GM21390 (cell line): ENCODE measurements around the gene YTHDF1.
"Not testable (repeated sequence)": the region's sequence is repeated elsewhere in the genome, so short reads cannot be mapped to it uniquely, and the experiment has no call there.

Experiments
- ATAC-seq: cut with Tn5 transposase; IDR thresholded peaks from one replicate; pipeline ENCODE4 v1.9.1; 2021; ENCODE audit not compliant: unreplicated experiment

Gene YTHDF1

DNA sequence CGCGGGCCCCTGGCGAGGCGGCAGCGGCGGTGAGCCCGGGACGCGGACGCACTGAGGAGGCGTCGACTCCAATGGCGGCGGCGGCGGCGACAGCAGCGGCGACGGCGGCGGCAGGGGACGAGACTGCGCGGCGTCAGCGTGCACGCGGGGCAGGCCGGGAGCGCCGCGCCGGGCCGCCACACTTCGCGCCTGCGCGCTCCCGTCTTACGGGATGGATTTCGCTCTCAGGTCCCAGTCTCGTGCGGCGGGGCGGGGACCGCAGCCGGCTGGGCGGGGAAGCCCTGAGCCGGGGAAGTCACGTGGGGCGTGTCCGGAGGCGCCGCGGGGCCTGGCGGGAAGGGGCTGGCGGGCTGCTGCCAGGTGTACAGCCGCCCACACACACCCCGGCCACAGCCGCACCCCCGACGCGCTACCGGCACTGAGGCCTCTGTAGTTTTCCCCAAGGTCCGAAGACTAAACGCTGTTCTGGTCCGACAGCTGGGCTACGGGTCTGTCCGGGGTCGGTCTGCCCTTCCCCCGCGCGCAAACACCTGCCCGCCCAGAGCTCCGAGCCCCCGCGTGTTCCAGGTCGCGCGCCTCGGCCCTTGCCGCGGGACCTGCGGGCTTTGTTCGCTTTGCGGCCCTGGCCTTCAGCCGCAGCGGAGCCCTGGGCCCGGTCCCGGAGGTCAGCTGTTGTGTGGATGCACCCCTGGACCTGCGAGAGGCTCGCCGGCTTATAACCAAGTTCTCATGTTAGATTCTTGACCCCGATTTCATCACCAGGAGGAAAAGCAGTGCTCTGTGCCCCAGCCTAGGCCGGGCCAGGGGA is at the start of gene YTHDF1:
TSS of gene YTHDF1 (minus strand) at position 91 of the 808 bp plus-strand sequence. CDS start 239 bp downstream, outside the sequence.
- ATAC-seq: peak; percentile 77

DNA sequence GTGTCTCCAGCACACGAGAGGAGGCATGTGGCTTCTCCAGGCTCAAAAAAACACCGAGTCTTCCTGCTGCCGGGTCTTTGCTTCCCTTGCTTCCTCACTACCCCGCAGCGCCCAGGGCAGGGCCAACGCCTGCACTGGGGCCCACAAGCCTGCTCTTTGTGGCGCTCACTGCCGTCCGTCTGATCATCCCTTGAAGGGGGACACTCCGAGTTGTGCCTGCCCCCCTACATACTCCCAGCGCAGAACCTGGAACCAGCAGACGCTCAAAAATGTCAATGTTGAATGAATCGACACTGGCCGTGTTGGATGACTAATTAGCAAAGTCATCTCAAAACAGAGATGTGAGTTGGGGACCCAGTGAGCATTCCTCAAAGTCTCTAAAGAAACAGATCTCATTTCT is 48.6 kb upstream of the YTHDF1 start:
- ATAC-seq: no peak

DNA sequence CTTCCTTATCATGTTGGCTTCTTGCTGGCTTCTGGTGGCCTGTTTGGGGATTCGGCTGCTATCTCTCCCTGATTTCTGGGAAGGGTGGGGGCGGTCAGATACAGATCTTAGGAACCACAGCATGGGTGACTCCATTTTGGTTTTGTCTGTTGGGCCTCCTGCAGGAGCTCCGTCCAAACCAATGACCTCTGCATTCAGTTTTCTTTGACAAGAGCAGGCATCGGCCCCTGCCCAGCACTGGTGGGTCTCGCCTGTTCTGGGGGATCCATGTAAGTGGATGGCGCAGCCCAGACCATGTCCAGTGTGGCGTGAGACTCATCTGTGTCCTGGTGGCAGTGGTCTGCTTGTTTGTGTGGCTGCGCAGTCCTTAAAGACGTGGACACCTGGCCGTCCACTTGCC is 48.1 kb upstream of the YTHDF1 start:
- no peak for ATAC-seq

DNA sequence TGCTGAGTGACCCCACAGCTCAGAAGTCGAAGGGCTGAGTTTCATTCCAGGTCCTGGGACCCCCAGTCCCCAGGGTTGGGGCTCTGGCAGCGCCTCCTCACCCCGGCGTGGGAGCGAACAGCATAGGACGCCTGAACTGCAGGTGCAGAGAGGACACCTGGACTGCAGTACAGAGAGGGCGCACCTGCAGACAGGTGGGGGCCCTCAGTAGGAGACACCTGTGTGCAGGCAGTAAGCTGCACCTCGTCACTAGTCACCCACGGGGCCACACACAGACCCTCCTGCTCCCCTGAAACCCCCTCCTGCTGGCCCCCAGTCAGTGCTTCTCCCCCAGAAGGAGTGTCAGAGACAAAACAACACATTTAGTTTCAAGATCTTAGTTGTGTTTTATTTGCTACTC is 46.9 kb upstream of the YTHDF1 start:
- ATAC-seq: no peak

DNA sequence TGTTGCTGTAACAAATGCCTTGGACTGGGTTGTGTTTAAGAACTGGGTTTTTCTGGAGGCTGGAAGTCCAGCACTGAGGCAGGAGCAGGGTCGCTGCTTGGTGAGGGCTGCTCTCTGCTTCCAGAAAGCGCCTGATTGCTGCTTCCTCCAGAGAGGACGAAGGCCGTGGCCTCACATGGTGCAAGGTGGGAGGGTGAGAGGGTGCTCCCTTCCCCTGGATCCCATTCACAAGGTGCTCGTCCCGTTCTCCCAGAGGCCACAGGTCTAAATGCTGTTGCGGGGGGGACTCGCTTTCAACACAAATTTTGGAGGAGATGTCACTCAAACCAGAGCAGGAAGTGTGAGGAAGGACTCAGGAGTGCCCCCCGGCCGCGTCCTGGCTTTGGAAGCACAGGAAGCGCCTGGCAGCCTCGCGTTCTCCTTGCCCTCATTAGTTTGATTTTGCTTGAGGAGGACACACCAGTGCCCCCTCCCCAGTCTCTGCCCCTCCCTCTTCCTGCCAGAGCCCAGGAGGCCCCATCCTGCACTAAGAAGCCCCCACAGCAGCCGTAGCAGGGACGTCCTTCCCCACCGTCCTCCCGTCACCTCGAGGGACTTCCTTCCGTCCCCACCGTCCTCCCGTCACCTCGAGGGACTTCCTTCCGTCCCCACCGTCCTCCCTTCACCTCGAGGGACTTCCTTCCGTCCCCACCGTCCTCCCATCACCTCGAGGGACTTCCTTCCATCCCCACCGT is 46.0 kb upstream of the YTHDF1 start:
- ATAC-seq: no peak

DNA sequence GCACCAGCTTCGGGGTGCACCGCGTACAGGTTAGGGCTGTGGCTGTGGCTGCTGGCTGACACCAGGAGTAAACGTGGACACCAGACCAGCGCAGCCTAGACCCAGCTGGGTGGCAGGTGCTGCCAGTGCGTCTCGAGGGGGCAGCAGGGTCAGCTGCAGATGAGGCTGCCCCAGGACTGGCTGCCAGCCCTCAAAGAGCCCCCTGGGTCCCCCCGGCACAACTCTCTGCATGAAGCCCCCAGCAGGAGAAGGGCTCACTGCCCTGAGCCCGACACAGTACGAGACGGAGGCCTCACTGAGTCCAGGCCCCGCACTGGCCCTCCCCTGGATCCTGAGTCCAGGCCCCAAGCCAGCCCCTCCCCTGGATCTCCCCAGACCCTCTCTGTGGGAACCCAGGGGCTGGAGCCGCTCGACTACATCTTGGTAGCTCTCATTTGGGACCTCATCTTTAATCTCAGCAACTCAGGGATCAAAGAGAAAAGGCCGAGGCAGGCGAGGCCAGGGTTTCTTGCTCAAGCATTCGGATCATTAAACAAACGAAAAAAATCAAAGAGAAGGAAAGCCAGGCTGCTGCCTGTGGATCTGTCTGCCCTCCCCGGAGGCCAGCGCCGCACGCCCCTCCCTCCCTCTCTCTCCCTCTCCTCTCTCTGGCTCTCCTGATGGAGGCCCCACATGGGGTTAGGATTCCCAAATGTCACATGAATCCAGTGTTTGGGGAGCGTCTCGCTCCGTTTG is 45.3 kb upstream of the YTHDF1 start:
- no peak for ATAC-seq

DNA sequence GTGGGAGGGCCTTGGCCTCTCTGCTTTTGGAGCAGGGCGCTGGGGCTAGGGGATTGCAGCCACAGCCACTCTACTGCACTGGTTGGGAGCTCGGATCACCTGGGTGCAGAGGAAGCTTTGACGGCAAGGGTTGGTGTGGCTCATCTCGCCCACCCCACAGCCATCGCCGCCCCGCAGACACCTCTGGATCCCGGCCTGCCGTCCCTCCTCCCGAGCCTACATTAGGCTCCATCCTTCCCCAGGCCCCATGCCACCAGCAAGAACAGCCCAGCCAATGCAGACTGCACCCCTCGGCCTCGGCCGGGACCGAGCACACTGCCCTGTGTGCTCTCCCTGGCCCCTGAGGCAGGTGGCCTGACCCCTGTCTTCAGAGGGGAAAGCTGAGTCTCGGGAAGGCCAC is 44.6 kb upstream of the YTHDF1 start:
- no peak for ATAC-seq

DNA sequence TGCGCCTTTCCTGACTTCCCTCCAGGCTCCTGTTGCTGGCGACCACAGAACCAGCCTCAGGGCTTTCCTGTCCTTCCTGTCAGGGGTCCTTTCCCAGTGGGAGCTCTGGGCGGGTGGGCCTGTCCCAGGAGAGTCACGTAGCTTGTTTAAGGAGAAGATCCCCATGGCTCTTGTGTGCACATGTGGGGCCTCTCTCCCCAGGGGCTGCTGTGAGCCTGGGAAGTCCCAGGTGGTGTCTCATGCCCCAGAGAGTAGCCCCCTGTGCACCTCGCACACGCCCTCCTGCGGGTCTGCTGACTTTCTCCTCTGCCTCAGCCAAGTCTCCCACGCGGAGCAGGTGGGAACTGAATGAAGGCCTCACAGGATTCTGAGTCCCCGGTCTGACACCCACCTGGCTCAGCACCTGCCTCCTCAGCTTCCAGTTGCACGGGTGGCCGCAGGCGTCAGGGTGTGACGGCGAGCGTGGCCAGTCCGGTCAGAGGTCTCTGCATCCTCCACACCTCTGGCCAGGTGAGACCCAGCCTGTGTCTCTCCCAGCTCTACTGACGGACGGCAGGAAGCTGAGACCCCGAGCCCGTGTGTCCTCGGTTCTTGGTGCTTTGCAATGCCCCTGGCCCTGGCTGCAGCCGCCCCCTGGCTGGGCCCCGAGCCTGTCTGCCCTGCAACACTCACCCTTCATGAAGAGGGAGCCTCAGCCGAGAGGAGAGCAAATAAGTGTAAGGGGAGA is 44.0 kb upstream of the YTHDF1 start:
- ATAC-seq: no peak

DNA sequence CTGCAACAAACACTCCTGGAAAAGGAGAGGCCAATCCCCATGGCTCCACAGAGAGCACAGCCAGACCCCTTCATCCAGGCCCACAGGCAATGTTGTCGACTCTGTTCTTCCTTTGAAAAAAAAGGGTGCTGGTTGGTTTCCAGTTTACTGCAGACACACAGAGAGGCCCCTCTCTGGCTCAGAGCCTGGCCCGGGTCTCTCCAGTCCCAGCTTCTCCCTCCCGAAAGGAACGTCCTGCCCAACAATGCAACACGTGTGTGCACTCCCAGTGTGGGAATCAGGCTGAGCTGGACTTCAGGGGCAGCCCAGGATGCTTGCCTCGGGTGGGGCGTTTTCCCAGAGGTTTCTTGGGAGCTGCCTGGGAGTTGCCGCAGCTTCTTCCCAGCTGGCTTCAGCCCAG is 42.9 kb upstream of the YTHDF1 start:
- no peak for ATAC-seq

DNA sequence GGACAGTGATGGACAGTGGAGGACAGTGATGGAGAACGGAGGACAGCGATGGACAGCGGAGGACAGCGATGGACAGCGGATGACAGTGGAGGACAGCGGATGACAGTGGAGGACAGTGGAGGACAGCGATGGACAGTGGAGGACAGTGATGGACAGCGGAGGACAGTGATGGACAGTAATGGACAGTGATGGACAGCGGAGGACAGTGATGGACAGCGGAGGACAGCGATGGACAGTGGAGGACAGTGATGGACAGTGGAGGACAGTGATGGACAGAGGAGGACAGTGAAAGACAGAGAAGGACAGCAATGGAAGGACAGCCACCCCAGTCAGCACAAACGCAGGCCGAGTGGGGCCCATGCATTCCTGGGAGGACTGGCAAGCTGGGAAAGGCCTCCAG is 41.7 kb upstream of the YTHDF1 start:
- no peak for ATAC-seq

DNA sequence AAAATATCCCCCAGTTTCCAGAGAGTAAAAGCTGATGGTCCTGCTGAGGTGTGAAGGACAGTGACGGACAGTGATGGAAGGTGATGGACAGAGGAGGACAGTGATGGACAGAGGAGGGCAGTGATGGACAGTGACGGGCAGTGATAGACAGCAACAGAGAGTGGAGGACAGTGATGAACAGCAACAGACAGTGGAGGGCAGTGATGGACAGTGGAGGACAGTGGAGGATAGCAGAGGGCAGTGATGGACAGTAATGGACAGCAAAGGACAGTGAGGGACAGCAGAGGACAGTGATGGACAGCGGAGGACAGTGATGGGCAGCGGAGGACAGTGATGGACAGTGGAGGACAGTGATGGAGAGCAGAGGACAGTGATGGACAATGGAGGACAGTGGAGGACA is 41.0 kb upstream of the YTHDF1 start:
- no peak for ATAC-seq

DNA sequence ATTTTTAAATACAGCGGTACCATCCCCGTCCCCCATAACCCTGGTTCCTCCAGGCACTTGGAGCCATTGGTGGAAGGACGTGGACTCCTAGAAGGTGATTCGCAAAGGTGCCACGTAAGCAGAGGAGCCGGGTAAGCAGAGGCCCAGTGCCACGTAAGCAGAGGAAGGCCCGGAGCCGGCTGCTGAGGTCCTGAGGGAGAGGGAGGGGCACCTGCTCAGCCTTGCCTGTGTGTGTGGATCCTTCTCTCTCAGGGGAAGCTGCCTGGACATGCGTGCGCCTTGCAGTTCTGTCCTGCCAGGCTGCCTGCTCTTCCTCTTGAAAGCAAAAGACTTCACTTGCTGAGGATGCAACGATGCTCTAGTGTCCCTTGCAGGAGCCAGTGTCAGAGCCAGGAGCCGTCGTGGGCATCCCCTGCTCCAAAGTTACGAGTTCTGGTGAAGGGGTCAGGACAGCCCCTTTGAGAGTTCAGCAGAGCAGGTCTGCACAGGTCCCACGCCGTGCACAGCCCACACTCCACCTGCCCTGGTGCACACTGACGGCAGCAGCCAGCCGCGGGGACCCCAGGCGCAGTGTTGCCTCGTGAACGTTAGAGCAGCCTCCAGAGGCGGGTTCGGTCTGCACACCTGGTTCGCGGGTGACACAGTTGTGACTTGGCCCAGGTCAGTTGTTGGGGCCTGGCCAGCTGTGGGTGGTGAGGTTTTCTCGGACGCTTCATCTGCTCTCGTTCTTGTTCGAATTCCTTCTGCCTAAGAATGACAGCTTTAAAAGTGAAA is 40.2 kb upstream of the YTHDF1 start:
- no peak for ATAC-seq

DNA sequence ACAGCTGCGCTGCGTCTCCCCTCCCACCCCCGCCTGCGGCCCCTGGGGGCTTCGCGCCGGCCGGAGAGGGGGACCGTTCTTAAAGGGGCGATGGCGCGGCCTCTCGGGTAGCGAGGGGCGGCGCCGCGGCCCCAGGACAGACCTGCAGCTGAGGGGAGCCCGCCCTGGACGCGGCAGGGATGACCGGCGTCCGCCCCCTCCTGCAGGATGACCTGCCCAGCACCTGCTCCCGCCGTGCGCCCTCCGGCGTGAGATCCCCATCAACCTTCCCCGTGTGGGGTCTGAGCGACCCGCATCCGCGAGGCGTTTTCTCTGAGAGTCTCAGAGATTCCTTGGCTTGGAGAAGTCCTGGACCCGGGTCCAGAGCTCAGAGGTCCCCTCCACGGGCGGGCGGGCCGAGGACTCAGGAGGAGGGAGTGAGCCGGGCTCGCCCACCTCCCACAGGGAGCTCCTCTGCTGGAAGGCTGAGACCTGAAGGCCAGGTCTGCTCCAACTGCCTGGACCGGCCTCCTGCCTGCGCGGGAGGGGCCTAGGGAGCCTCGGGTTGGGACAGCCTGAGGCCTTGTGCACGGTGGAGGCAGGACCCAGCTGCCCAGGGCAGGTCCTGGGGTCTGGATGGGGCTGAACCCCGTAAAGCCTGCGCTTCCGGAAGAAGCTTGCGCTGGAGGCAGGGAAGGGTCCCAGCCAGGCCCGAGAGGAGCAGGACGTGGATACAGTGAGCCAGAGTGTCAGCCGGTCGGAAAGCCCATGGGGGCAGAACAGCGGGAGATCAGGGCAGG is 38.9 kb upstream of the YTHDF1 start:
- ATAC-seq: no peak

DNA sequence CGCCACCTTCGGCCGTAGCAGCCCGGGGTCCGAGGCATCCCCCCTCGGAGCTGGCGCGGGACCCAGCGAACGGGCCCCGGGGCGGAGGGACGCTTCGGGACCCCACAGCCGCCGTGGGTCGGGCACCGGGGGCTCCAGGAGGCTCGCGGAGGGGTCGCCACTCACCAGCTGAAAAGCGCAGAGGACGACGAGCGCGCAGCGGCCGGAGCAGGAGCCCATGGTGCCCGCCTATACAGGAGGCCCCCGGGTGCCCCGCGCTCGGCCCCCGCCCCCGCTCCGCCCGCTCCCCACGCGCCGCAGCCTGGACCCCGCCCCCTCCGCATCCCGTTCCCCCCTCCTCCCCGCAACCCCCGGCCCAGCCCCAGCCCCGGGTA is 38.3 kb upstream of the YTHDF1 start, which contains the start of gene NKAIN4:
TSS of gene NKAIN4 (minus strand) at position 232 of the 374 bp plus-strand sequence. CDS start at position 219, 13 bp downstream.
- no peak for ATAC-seq

DNA sequence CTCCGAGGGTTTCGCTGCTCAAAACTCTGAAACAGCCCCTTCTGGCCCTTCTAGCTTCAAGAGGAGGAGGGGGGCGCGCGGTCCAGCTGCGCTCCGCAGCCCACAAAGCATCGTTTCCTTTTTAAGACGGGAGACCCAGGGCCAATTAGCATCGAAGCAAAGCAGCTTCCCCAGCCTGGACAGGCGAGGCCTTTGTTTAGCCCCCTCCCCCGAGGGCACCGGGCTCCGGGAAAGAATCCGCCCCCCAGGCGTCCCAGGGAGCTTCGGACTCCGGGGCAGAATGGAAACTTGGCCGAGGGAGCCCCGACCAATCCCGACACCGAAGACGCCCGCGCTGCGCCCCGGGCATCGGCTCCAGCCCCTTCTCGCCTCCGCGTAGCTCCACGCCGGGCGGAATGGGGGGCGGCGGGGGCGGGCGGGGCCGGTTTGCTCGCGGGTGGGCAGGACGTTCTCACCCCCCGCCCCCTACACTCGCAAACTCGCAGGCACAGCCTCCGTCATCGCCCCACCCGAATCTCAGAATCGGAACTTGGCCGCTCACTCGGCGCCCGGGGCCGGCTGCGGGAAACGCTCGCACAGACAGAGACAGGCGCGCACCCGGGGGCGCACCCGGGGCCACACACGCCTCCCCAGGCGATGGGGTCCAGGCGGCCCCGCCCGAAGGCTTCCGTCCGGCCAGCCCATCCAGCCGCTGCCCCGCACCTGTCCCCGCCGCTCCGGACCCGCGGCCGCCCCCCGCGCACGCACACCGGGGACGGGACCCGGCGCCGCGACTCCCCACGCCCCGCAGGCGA is 37.7 kb upstream of the YTHDF1 start:
- no peak for ATAC-seq

DNA sequence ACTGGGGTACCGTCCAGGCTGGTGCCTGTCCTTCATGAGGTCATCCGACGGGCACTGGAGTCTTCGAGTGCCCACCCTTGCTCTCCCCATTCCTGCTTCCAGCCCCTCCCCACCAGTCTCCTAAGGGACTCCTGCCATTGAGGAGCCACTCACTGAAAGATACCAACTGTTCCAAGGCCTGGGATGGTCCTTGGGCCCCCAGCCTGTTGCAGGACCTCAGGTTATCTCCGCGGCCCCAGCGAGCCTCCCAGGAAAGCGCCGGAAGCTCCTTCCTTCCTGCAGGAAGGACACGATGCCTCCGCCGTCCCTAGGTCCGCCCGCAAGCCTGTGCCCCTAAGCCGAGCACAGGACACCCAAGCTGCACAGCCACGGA is 37.1 kb upstream of the YTHDF1 start:
- ATAC-seq: no peak

DNA sequence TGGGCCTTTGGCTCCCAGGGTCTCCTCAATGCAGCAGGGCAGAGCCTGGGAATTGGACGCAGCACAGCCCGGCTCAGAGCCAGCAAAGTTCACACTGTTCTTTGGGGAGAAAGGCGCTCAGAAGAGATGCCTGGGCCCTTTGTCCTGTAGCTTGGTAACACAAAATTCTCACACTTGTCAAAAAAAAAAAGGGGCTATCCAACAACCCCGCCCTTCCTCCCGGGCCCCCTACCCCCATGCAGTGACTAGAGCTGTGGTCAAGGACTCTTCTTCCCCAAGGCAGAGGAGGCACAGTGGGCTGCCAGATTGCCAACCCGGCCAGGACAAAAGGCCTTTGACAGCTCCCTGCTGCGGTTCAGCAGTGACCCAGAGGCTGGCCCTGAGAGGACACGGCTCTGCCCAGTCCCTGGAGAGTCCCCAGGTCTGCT is 36.4 kb upstream of the YTHDF1 start:
- ATAC-seq: no peak

DNA sequence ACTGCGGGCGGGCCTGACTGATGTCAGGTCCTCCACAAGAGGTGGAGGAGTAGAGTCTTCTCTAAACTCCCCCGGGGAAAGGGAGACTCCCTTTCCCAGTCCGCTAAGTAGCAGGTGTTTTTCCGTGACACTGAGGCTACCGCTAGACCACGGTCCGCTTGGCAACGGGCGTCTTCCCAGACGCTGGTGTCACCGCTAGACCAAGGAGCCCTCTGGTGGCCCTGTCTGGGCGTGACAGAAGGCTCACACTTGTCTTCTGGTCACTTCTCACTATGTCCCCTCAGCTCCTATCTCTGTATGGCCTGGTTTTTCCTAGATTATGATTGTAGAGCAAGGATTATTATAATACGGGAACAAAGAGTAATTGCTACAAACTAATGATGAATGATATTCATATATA is 35.4 kb upstream of the YTHDF1 start:
- not testable (repeated sequence) for ATAC-seq

DNA sequence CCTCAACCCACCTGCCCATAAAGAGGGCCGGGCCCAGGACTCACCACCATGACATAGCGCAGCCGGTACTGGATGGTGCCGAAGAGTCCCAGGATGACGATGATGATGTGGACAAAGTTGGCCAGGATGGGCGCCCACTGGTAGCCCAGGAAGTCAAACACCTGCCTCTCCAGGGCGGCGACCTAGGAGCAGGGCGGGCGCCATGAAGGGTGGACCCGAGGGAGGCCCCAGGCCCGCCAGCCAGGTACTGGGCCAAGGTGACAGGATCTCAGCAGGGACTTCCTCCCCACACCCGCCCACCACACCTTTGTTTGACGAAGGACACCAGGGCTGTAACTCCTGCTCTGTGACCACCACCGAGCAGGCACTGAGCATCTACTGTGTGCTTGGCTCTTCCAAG is 34.0 kb upstream of the YTHDF1 start:
- no peak for ATAC-seq
